Measurements from ENCODE around the gene SPEG.

SPEG gene

GRCh38 chr2:219418155-219419011 is 16.3 kb upstream of the SPEG start, which contains the start of gene DES:
Gene DES, plus strand, starts transcription at chr2:219418377. Its CDS starts 86 bp downstream, at chr2:219418463.
- no peak within 1 kb of the TSS for H3K4me3 ChIP-seq (ENCODE audit: low read length)
- no peak for TF ChIP-seq CTCF (IDR thresholded peaks at IDR 0.05; ENCODE audit: insufficient read depth, low read depth, low read length, missing control alignments)
- DNase-seq (ENCODE audit: low read depth), result peak; percentile 20

- no peak overlapping the region for H3K4me3 ChIP-seq (ENCODE audit: low read length)
- no peak for TF ChIP-seq CTCF (IDR thresholded peaks at IDR 0.05; ENCODE audit: insufficient read depth, low read depth, low read length, missing control alignments)
- no peak for DNase-seq (ENCODE audit: low read depth)
These were observed 15.7 kb upstream of the SPEG start for GRCh38 chr2:219419012-219419324.

GRCh38 chr2:219419331-219420197 is 15.1 kb upstream of the SPEG start:
- H3K4me3 ChIP-seq (ENCODE audit: low read length), result no peak overlapping the region
- no peak for DNase-seq (ENCODE audit: low read depth)
- TF ChIP-seq CTCF (IDR thresholded peaks at IDR 0.05; ENCODE audit: insufficient read depth, low read depth, low read length, missing control alignments), result no peak

- DNase-seq (ENCODE audit: low read depth), result no peak
These were observed 14.0 kb upstream of the SPEG start for GRCh38 chr2:219420687-219421086.

GRCh38 chr2:219421323-219421722 is 13.3 kb upstream of the SPEG start:
- no peak for DNase-seq (ENCODE audit: low read depth)
- H3K4me3 ChIP-seq (ENCODE audit: low read length), result no peak overlapping the region
- no peak for TF ChIP-seq CTCF (IDR thresholded peaks at IDR 0.05; ENCODE audit: insufficient read depth, low read depth, low read length, missing control alignments)

More at GRCh38 chr2:219420687-219421086, 14.0 kb upstream of the SPEG start:
- TF ChIP-seq CTCF (IDR thresholded peaks at IDR 0.05; ENCODE audit: insufficient read depth, low read depth, low read length, missing control alignments), result no peak
- H3K4me3 ChIP-seq (ENCODE audit: low read length), result no peak overlapping the region

GRCh38 chr2:219422952-219423534 is 11.6 kb upstream of the SPEG start:
- no peak for DNase-seq (ENCODE audit: low read depth)
- H3K4me3 ChIP-seq (ENCODE audit: low read length), result no peak overlapping the region
- no peak for TF ChIP-seq CTCF (IDR thresholded peaks at IDR 0.05; ENCODE audit: insufficient read depth, low read depth, low read length, missing control alignments)
